NCI-H146 treated with DMSO at 0.1 percent for 48 hours (cell line): ENCODE measurements around the gene GALK2.
A peak's percentile ranks its signal among the peaks of the same experiment; 100 is the strongest.
"Not testable (repeated sequence)": the region's sequence is repeated elsewhere in the genome, so short reads cannot be mapped to it uniquely, and the experiment has no call there.

Experiments used
- DNase-seq: peaks from one replicate; lab custom pipeline; 2025; ENCODE audit not compliant: unreplicated experiment; lab: John Stamatoyannopoulos, UW

The GALK2 gene

DNA sequence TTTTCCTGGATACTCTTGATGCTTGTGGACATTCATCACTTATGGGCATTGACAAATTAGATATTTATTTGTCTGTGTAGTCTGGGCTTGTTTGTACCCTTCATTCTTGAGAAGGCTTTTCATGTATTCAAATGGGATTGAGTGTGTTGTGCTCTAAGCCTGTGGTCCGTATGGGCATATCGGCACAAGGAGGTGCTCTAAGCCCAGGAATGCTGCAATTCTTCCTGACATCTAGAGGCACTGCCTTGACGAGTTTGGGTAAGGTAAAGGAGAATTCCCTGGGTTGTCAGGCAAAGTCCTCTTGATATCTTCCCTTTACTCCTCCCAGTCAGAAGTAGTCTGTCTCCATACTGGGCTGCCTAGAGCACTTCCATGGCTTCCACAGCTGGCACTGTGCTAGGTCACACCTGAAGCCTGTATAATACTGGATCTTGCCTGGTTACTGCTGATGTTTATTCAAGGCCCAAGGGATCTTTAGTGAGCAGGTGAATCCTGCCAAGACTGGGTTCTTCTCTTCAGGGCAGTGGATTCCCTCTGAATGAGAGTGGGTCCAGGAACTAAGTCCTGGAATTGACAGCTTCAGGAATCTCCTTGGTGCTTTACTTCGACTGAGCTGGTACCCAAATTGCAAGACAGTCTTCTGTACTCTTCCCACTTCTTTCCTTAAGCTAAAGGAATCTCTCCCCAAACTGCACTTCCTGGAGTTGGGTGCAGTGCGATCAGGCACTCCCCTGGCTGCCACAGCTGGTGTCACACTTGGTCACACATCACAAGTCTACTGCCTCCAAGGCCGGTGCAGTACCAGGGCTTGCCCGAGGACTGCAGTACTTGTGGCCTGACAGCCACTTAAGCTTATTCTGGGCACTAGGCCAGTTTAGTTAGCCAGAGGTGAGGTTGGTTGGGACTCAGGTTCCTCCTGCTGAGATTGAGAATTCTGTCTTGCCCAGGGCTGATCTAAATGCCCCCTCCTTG is 46.0 kb downstream of the GALK2 start:
- no peak for DNase-seq

DNA sequence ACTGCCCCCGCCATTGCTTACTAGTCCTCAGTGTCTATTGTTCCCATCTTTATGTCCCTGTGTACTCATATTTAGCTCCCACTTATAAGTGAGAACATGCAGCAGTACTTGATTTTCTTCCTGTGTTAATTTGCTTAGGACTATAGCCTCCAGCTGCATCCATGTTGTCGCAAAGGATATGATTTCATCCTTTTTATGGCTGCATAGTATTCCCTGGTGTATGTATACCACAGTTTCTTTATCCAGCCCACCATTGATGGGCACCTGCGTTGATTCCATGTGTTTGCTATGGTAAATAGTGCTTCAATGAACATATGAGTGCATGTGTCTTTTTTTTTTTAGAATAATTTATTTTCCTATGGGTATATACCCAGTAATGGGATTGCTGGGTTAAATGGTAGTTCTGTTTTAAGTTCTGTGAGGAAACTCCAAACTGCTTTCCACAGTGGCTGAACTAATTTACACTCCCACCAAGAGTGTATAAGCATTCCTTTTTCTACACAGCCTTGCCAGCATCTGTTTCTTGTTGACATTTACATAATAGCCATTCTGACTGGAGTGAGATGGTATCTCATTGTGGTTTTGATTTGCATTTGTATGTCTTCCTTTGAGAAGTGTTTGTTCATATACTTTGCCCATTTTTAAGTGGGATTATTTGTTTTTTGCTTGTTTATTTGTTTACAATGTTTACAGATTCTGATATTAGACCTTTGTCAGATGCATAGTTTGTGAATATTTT is 53.7 kb downstream of the GALK2 start:
- no peak for DNase-seq

- no peak for DNase-seq
Measured at GRCh38 chr15:49225572-49226281, 55.7 kb downstream of the GALK2 start.

- no peak for DNase-seq
Measured at GRCh38 chr15:49227602-49228001, 57.6 kb downstream of the GALK2 start.

GRCh38 chr15:49229922-49230321 is 59.9 kb downstream of the GALK2 start:
- no peak for DNase-seq

GRCh38 chr15:49232236-49232806 is 62.3 kb downstream of the GALK2 start:
- no peak for DNase-seq

DNA sequence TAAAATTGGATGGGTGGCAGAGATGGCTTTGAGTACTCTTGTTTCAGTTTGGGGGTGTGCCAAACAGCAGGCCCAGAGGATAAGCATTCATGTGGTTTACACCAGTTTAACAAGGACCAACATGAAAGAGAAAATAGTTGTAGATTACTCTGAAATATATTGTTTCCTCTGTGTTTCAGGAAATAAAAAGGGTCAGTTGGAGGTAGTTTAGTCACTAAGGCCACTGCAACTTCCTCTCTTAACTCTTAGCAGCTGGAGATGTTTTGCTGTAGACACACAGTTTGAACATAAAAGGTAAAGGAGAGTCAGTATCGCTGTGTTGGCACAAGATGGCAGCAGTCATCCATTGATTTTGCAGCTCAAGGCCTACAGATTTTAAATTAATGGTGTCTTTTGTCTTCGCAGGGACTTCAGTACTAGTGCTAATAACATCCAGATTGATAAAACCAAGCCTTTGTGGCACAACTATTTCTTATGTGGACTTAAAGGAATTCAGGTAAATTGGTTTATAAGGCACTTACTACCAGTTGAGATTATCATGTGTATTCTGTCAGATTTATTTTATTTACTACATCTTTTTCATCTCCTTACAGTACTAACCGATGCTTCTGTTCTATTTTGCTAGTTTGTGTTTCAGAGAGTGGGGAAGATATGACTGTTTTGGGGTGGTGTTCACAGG is 65.5 kb downstream of the GALK2 start:
- DNase-seq = peak; percentile 33

GRCh38 chr15:49236869-49237268 is 66.8 kb downstream of the GALK2 start:
- no peak for DNase-seq

DNA sequence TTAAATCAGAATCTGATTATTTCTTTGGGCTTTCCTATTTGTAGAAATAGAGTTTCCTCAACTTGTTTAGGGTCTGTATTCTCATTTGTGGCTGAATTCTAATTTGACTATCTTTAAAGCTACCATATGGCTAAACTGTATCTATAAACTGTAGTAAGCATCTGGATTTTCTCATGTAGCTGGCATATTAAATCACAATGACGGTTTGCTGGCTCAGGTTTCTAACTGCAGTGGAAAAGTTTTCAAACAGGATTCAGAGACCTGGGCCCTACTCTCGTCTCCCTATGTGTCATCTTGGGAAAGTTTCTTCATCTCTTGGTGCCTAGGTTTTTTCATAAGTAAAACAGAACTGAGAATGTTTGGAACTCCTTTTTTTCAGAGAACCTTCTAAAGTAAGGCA is 68.3 kb downstream of the GALK2 start:
- no peak for DNase-seq

DNA sequence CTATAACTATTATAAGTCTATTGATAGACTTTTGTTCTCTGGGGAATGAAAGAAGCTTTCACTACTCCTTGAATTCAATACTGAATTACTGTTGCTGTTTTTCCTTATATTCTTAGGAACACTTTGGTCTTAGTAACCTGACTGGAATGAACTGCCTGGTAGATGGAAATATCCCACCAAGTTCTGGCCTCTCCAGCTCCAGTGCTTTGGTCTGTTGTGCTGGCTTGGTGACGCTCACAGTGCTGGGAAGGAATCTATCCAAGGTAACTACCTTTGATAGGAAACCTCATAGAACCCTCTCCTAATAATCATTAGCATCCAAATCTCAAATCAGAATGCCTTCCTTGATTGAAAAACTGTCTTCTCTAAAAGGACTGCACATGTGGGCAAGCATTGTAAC is 69.1 kb downstream of the GALK2 start:
- DNase-seq = no peak

GRCh38 chr15:49242820-49243219 is 72.8 kb downstream of the GALK2 start:
- no peak for DNase-seq

- no peak for DNase-seq
Measured at GRCh38 chr15:49247556-49248110, 77.6 kb downstream of the GALK2 start.

DNA sequence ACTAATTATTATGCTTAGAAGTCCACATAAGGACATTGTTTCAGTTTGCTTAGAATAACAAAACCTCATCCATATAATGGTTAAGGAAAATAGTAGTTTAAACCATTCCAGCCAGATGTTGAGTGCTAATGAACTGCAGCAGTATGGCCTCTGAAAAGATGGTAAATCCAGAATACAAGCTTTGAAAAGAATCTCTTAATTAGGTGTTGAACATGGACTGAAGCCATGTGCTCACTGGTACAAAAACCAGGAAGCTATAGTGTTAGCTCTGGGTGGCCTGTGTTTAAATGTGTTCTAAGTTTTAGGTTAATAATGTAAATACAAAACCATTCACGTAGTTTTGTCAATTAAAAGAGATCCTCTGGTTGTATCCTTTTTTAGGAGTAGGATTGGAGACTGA is 78.2 kb downstream of the GALK2 start:
- DNase-seq = no peak

DNA sequence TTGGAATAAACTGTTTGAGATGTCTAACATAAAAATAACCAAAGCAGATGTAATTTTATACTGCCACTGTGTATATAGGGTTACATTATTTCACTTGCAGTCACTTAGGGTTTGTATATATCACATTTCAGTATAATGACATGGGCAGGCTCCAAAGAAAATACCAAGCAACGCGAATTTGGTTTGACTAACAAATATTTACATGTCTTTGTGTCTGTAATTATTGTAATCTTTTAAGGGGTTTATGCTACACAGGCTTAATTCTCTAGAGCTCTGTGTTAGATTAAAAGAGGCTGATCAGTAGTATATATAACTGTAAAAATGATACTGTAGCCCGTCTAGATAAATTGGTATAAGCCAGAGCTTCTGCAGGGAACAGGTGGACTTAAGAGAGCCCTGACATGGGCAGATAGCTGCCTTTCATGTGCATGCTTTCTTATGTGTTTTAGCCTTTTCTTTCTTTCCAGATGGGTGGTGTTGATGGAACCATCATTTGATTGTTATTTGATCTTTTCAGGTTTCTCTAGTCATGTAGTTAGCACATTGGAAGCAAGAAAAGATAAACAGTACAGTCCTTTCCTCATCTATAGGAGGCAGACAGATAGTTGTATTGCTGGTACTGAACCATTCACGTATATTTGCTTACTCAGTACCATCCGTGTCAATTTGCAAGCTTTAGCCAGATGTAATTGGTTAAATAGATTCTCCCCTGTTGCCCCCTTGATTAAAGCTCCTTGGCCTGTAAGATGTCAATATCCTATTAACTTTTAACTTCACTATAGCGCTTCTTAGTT is 86.1 kb downstream of the GALK2 start:
- peak; percentile 61 for DNase-seq

- not testable (repeated sequence) for DNase-seq
Measured at GRCh38 chr15:49265117-49265516, 95.1 kb downstream of the GALK2 start.

GRCh38 chr15:49265911-49266310 is 95.9 kb downstream of the GALK2 start:
- no peak for DNase-seq

DNA sequence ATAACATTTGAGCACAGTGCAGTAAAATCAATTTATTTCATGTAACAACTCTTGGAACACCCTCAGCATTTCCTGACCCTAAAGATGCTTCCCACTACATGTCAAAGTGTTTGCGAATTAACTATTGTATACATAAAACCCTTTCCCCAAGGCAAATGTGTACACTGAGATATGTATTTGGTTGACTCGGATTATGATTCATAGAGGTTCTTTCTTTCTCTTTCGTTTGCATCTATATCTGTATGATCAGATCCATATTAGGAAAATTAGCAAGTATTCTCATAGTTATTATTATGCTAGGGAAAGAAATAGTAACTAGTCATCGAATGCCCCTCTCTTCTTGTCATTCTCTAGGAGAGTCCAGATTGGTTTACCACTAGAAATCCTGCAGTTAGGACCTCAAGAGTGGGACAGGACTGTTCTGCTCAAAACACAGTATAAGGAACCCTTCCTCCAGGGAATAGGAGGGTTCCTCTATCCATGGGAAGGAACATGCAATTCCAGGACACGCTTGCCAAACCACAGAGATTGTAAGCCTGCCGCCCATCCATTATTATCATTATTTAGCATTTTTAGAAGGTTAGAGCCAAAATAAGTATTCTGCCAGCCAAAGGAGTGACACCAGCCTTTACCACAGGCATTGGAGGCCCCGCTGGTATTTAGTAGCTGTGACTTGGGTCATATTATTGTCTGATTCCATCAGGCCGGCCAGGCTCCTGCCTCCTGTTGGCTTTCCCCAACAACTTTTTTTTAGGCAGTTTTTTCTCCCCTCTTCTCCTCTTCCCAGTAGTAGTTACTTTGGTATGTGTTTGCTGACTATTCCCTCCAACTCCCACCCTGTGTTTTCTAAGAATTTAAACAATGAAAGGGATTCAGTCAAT is 100.7 kb downstream of the GALK2 start:
- DNase-seq = no peak

DNA sequence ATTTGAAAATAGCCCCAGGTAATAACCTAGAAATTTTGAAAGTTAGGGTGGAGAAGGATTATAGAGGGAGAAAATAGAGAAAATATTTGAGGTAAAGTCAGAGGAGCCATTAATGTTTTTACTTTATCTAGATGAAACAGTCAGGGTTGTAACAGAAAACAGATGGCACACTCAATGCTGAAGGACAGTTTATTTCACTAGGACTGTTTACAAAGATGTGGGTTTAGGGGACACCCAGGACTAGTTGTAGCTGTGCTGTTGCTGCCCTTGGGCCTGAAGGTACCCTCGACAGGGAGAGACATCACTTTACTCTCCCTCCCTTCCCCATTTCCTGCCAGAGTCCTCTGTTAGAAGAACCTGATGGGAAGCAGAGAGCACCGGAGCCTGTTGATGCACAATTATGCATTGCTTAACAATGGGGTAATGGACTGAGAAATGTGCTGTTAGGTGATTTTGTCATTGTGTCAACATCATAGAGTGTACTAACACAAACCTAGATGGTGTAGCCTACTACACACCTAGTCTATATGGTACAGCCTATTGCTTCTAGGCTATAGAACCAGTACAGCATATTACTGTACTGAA is 103.8 kb downstream of the GALK2 start:
- no peak for DNase-seq
